GM12864 (cell line): ENCODE results near the gene SESN3.

ENCODE experiments used
- DNase-seq: peaks from one replicate; pipeline ENCODE4 v3.0.0-alpha.2; 2011; ENCODE audit warnings: low read depth
- H3K4me3 ChIP-seq: 2 replicates; pipeline ENCODE4 v1.5.1; 2011; ENCODE audit warnings: mild to moderate bottlenecking, low read depth, low read length, control low read depth
- CTCF ChIP-seq: IDR thresholded peaks from 2 replicates; pipeline ENCODE4 v1.5.1; 2011; ENCODE audit warnings: low read depth, mild to moderate bottlenecking, moderate library complexity, low read length, control low read depth, inconsistent platforms; ENCODE audit errors: missing control alignments

SESN3 gene

GRCh38 chr11:95157824-95158223 is 73.2 kb downstream of the SESN3 start:
- no peak overlapping the region for H3K4me3 ChIP-seq
- no peak for DNase-seq
- no peak for TF ChIP-seq CTCF

- no peak overlapping the region for H3K4me3 ChIP-seq
- DNase-seq = no peak
- no peak for TF ChIP-seq CTCF
These were observed 74.0 kb downstream of the SESN3 start for GRCh38 chr11:95156916-95157541.

- no peak overlapping the region for H3K4me3 ChIP-seq
- TF ChIP-seq CTCF = no peak
- DNase-seq = no peak
These were observed 74.8 kb downstream of the SESN3 start for GRCh38 chr11:95156133-95156721.

GRCh38 chr11:95155385-95155784 is 75.6 kb downstream of the SESN3 start:
- TF ChIP-seq CTCF = no peak
- H3K4me3 ChIP-seq = no peak overlapping the region
- no peak for DNase-seq

- peak; percentile 72 for TF ChIP-seq CTCF
- DNase-seq = no peak
These were observed 76.5 kb downstream of the SESN3 start for GRCh38 chr11:95154514-95154913.

GRCh38 chr11:95153857-95154246 is 77.2 kb downstream of the SESN3 start:
- H3K4me3 ChIP-seq = no peak overlapping the region
- DNase-seq = no peak
- no peak for TF ChIP-seq CTCF

More at GRCh38 chr11:95154514-95154913, 76.5 kb downstream of the SESN3 start:
- no peak overlapping the region for H3K4me3 ChIP-seq
